GM08714 (cell line): ENCODE results near the gene LSM10.

ENCODE experiments used
- H3K4me3 ChIP-seq: fragments of 200-500 bp; sonication (Bioruptor generic); 2 replicates; pipeline ENCODE4 v1.5.1; 2014; ENCODE audit warnings: mild to moderate bottlenecking, low read length, inconsistent platforms
- ZNF274 ChIP-seq: IDR thresholded peaks from 2 replicates; pipeline ENCODE4 v1.6.1; 2012; ENCODE audit warnings: mild to moderate bottlenecking, low read depth, low read length

Gene LSM10

GRCh38 chr1:36343651-36344394, 53.9 kb downstream of the LSM10 start:
- TF ChIP-seq ZNF274 = no peak

More at GRCh38 chr1:36343651-36344394, 53.9 kb downstream of the LSM10 start:
- no peak overlapping the region for H3K4me3 ChIP-seq
